Fibroblast of pulmonary artery (primary cell): ENCODE measurements around the gene KIRREL3.

Experiments used
- DNase-seq: peaks from one replicate; pipeline ENCODE4 v3.0.0-alpha.2; 2010; ENCODE audit warnings: low read depth
- H3K4me3 ChIP-seq: replicated peaks from 2 replicates; pipeline ENCODE4 v1.5.1; 2011; ENCODE audit warnings: low read depth, mild to moderate bottlenecking, control low read depth, low read length, moderate library complexity
- CTCF ChIP-seq: IDR thresholded peaks from 2 replicates; pipeline ENCODE4 v1.5.1; 2011; ENCODE audit warnings: mild to moderate bottlenecking, control low read depth, low read length, inconsistent platforms; ENCODE audit errors: missing control alignments

The KIRREL3 gene

DNA sequence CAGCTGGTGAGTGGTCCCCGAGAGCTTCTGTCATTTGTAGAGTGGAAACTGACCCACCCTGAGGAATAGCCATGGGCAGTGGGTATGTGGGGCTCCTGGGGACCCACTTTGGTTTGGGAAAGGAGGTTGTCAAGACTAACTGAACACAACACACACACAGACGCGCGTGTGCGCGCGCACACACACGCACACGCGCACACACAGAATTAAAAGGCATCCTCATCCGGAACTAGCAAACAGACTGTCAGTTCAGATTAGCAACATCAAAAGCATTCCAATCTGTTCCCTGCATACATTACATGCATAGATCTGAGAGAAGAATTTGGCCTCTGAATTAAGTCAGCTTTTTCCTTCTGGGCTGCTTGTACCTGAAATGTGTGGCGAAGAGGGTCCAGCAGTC lies 360.4 kb downstream of the KIRREL3 start:
- no peak for DNase-seq
- no peak overlapping the region for H3K4me3 ChIP-seq
- TF ChIP-seq CTCF = no peak

DNA sequence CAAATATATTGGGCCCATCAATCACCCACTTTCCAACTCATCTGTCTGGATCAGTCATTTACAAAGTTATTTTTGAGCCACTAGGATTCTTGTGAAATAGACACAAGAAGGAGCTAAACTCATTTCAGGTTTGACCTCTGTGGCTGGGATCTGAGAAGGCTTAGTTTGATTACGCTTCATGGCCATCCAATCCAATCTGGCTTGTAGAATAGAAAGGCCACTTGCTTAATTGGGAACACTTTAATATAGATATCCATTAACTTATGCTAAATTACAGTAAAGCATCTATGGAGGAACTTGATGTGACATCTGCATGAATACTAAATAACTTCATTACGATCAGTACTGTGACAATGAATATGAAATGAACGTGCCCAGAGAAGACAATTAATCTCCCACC lies 360.9 kb downstream of the KIRREL3 start:
- TF ChIP-seq CTCF = no peak
- DNase-seq = no peak

DNA sequence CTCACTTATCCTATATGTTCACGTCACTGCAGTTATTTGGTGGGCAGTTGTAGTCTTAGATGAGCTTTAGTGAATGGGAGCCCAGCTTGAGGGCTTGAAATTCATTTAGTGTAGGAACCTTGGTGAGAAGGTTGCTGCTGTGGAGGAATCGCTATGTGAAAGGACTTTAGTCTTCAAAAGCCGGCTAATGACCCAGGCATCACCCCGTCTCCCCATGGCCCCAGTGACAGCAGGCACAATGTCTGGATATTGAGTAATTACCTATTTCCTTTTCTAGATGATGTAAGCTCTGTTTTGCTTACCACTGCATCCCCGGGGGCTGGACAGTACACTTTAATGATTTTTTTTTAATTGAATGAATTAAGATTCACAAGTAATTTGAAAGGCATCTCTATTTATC lies 361.9 kb downstream of the KIRREL3 start:
- no peak for DNase-seq
- H3K4me3 ChIP-seq = no peak overlapping the region
- TF ChIP-seq CTCF = no peak

More for the DNA sequence above, 360.9 kb downstream of the KIRREL3 start:
- no peak overlapping the region for H3K4me3 ChIP-seq

DNA sequence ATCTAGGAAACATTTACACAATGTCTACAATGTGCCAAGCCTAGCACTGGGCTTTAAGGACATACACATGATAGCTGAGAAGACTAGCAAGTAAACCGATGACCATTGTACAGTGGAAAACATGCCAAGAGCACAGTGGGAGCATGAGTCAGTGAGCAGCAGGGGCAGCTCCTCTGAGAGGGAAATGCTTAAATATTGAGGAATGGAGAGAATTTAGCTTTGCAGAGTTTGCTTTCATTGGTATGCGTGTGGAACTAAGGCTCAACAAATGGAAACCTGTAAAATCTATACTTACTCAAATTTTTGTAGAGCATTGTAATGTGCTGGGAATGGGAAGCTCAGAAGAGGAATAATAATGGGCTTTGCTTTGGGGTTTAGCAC lies 362.8 kb downstream of the KIRREL3 start:
- no peak for TF ChIP-seq CTCF
- peak; percentile 68 for DNase-seq
- no peak overlapping the region for H3K4me3 ChIP-seq

GRCh38 chr11:126636911-126637794 lies 363.4 kb downstream of the KIRREL3 start:
- H3K4me3 ChIP-seq = no peak overlapping the region
- peak; percentile 26 for DNase-seq
- TF ChIP-seq CTCF = no peak

- no peak overlapping the region for H3K4me3 ChIP-seq
- TF ChIP-seq CTCF = no peak
- DNase-seq = no peak
Observed at GRCh38 chr11:126635511-126635910, 365.1 kb downstream of the KIRREL3 start.

GRCh38 chr11:126634963-126635362 lies 365.6 kb downstream of the KIRREL3 start:
- DNase-seq = no peak
- H3K4me3 ChIP-seq = no peak overlapping the region
- TF ChIP-seq CTCF = no peak
